K562 (cell line): Measurements from ENCODE around the gene TNFRSF6B. TPM values are rescaled to one million over a fixed set of nuclear protein-coding genes. Genes with fewer than 3 reads are reported as not detected.

Source experiments
- CBX8 ChIP-seq: fragments of 200-600 bp; sonication (generic); IDR thresholded peaks from 2 replicates; pipeline ENCODE4 v1.6.1; 2012; ENCODE audit warnings: borderline replicate concordance, mixed run types, low read depth, mild to moderate bottlenecking, moderate library complexity, mixed read lengths, low read length, control low read depth, inconsistent platforms; ENCODE audit not compliant: poor library complexity, severe bottlenecking; ENCODE audit errors: extremely low read depth
- CEBPB ChIP-seq: fragments of 450-650 bp; IDR thresholded peaks from 2 replicates; pipeline ENCODE4 v1.6.1; 2016; ENCODE audit warnings: missing genetic modification characterization, missing compliant biosample characterization
- ILF3 ChIP-seq: fragments of 450-650 bp; IDR thresholded peaks from 2 replicates; pipeline ENCODE4 v1.6.1; 2018; ENCODE audit warnings: antibody characterized with exemption, mild to moderate bottlenecking, moderate library complexity, borderline replicate concordance
- MGA ChIP-seq: fragments of 450-650 bp; IDR thresholded peaks from 2 replicates; pipeline ENCODE4 v1.6.1; 2016; ENCODE audit warnings: mild to moderate bottlenecking, moderate library complexity
- polyA plus RNA-seq, 8 experiments: library from polyadenylated mRNA; depleted of rRNA in 4 of 8; stranded (reverse) in 5 of 8; unstranded in 3 of 8; fragments of >200 nt; fragmentation: Nextera tagmentation in 2 of 8; fragmentation: Illumina TruSeq in 1 of 8; extraction: Ambion mirVana in 2 of 8; extraction: Trizol in 1 of 8; gene quantifications; 2 replicates each; pipeline versions ENCODE4 v1.2.1 to v1.2.3, GENCODE V29; 2011 to 2014; ENCODE audit warnings: inconsistent platforms in 1 of 8, missing spikeins in 1 of 8
- total RNA-seq, 7 experiments: library from RNA; depleted of rRNA in 6 of 7; stranded (reverse); fragments of >200 nt in 6 of 7; fragmentation: Illumina TruSeq in 2 of 7; extraction: Trizol in 2 of 7; gene quantifications; 2 replicates each; pipeline versions ENCODE4 v1.2.1 to v1.2.3, GENCODE V29; 2011 to 2021; ENCODE audit warnings: low replicate concordance in 1 of 7

Gene TNFRSF6B
- total and polyA plus RNA-seq, 9 of the 15 experiments (the other 6 are each of a cell fraction or from before 2014, with no cell fraction given), result 0.10 to 3.5 (median 0.32) TPM; not detected in 6

- no peak for TF ChIP-seq MGA
- no peak for TF ChIP-seq CBX8
- TF ChIP-seq ILF3, result no peak
- no peak for TF ChIP-seq CEBPB (tag)
Measured at GRCh38 chr20:63665708-63666107, 30.7 kb upstream of the TNFRSF6B start (continued).
